Measurements from ENCODE around the gene TIAL1.

DNA sequence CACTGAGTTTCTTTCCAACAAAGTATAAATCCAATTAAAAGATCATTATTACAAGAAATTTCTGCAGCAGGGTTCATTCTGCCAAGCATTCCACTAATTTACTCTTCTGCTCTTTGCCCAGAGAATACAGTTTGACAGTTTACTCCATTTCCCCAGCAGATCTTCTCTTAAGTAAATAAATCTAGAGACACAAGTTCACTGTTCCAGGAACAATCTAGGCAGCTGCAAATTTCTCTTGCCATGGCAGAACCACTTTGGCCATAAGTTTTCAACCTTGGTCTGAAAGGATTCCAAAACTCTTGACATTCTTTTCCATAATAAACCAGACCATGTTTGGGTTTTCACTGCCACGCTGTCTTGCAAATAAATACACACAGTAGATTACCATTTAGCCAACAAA lies 65.7 kb downstream of the TIAL1 start:
- TF ChIP-seq, protein P1, sequence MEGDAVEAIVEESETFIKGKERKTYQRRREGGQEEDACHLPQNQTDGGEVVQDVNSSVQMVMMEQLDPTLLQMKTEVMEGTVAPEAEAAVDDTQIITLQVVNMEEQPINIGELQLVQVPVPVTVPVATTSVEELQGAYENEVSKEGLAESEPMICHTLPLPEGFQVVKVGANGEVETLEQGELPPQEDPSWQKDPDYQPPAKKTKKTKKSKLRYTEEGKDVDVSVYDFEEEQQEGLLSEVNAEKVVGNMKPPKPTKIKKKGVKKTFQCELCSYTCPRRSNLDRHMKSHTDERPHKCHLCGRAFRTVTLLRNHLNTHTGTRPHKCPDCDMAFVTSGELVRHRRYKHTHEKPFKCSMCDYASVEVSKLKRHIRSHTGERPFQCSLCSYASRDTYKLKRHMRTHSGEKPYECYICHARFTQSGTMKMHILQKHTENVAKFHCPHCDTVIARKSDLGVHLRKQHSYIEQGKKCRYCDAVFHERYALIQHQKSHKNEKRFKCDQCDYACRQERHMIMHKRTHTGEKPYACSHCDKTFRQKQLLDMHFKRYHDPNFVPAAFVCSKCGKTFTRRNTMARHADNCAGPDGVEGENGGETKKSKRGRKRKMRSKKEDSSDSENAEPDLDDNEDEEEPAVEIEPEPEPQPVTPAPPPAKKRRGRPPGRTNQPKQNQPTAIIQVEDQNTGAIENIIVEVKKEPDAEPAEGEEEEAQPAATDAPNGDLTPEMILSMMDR (IDR thresholded peaks at IDR 0.05) = no peak
- no peak for TF ChIP-seq POLR2A (IDR thresholded peaks at IDR 0.05)
